ENCODE results near the gene USP22. TPM values are rescaled to one million over a fixed set of nuclear protein-coding genes. Genes with fewer than 3 reads are reported as not detected.
A peak's percentile ranks its signal among the peaks of the same experiment; 100 is the strongest.

Gene USP22
- 100 to 1,000 TPM; 121 to 155 (median 140) TPM for total RNA-seq
- total RNA-seq (2013) = 73.4 TPM

DNA sequence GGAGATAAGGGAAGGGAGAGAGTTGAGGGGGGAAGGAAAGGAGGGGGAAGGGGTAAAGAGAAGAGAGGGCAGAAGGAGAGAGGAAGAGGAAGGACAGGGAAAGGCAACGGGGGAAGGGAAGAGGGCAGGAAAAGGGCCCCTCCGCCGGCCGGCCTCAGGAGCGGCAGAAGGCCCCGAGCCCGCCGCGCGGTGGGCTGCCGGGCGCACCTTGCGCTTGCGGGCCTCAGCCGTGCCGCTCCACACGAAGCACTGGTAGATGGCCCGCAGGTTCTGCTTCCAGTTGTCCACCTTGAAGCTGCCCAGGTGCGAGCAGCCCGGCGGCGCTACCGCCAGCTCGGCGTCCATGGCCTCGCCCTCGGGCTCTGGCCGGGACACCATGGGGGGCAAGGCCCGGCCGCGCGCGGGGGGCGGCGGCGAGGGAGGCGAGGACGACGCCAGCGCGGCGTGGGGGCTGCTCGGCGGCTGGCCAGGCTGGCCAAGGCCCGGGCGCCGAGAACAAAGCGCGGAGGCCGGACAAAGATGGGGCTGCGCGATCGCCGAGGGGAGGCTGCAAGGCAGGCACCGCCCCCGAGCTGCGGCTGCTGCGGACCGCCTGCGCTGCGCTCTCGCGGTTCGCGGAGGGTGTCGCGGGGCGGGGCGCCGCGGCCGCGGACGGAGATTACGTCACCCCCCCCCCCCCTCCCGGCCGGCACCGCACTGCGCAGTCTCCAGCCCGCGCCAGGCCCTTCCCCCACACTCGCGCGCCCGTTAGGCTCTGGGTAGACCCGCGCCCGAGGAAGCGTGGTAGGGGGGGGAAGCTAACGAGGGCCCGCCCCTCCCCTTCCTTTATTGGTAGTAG is at the start of gene USP22:
Gene USP22 (minus strand): TSS at position 554 of the 838 bp plus-strand sequence. CDS start 176 bp downstream, at position 378.
- peaks cover 30% of the 10 kb centered on the region for H3K4me1 ChIP-seq (ENCODE audit: control insufficient read depth, insufficient read depth, low read length)
- no peaks in the 10 kb centered on the region for H3K27me3 Mint-ChIP-seq (ENCODE audit: low read depth in 2 of 2)
- TF ChIP-seq, protein P1, sequence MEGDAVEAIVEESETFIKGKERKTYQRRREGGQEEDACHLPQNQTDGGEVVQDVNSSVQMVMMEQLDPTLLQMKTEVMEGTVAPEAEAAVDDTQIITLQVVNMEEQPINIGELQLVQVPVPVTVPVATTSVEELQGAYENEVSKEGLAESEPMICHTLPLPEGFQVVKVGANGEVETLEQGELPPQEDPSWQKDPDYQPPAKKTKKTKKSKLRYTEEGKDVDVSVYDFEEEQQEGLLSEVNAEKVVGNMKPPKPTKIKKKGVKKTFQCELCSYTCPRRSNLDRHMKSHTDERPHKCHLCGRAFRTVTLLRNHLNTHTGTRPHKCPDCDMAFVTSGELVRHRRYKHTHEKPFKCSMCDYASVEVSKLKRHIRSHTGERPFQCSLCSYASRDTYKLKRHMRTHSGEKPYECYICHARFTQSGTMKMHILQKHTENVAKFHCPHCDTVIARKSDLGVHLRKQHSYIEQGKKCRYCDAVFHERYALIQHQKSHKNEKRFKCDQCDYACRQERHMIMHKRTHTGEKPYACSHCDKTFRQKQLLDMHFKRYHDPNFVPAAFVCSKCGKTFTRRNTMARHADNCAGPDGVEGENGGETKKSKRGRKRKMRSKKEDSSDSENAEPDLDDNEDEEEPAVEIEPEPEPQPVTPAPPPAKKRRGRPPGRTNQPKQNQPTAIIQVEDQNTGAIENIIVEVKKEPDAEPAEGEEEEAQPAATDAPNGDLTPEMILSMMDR (IDR thresholded peaks at IDR 0.05) = no peak
- no peaks in the 10 kb centered on the region for H3K36me3 Mint-ChIP-seq
- peak within 1 kb of the TSS; percentile 100 for H3K27ac ChIP-seq (ENCODE audit: low read length)
- H3K9me3 Mint-ChIP-seq = no peaks in the 10 kb centered on the region
- no peaks in the 10 kb centered on the region for H3K9me3 ChIP-seq (ENCODE audit: control insufficient read depth, insufficient read depth, low read length)
- H3K36me3 ChIP-seq (ENCODE audit: control insufficient read depth, insufficient read depth, low read length) = peaks cover 4% of the 10 kb centered on the region
- intact Hi-C loops (cut with micrococcal nuclease) = loop anchor here (1.0 to 10.0 kb wide), 6 partner anchors 8 to 245 kb away; partner anchors contain the start of gene TMEM11
- under 1% methylated on average over 61 of the region's 91 CpGs for WGBS (ENCODE audit: insufficient coverage)
- H3K4me3 ChIP-seq (ENCODE audit: low read length) = peak within 1 kb of the TSS; percentile 90
- H3K27ac Mint-ChIP-seq = peak within 1 kb of the TSS; percentile 91 to 93
- no peaks in the 10 kb centered on the region for H3K27me3 ChIP-seq (ENCODE audit: control insufficient read depth, insufficient read depth, low read length)
- ATAC-seq (peak; percentile 67 to 87 (median 73)), DNase-seq (peak; percentile 88 to 97)
- peak within 1 kb of the TSS; percentile 95 for H3K4me3 Mint-ChIP-seq
- H3K4me1 Mint-ChIP-seq = peaks cover 17 to 28% of the 10 kb centered on the region in 2 donors

DNA sequence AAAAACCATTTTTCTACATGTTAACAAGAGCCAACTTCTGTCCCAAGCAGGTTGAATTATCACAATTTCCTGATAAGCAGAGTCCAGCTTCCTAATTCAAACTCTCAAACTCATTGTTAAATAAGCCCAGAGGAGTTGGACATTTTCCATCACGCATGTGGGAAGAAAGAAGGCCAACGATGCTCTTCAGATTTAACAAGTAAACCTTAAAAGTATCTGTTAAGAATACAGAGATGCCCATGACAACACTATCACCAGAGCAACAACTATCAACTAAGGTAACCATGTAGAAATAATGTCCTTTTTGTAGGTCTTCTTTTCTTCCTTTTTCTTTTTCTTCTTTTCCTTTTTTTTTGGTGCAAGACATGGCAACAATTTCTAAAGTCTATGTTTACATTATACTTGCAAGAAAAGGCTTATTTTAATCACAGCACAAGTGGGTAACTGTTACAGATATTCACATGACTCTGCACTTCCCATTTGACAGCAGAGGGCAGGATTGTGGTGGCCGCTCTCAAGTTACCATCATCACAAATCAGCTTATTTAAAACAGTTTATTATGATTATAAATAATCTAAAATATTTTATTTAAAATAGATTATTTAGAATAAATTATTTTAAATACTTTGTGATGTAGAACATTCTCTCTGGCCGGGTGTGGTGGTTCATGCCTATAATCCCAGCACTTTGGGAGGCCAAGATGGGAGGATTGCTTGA is 48.2 kb upstream of the USP22 start:
- Histone ChIP-seq H3K4me3 (ENCODE audit: low read length) (no peak overlapping the region), H3K4me1 (ENCODE audit: control insufficient read depth, insufficient read depth, low read length) (no peaks in the 10 kb centered on the region), H3K27ac (ENCODE audit: low read length) (no peak overlapping the region), H3K27me3 (ENCODE audit: control insufficient read depth, insufficient read depth, low read length) (no peaks in the 10 kb centered on the region), H3K36me3 (ENCODE audit: control insufficient read depth, insufficient read depth, low read length) (no peaks in the 10 kb centered on the region), H3K9me3 (ENCODE audit: control insufficient read depth, insufficient read depth, low read length) (no peaks in the 10 kb centered on the region)
- Mint-ChIP-seq H3K4me1 (no peaks in the 10 kb centered on the region), H3K4me3 (no peak overlapping the region), H3K36me3 (no peaks in the 10 kb centered on the region), H3K27me3 (ENCODE audit: low read depth in 2 of 2) (no peaks in the 10 kb centered on the region), H3K9me3 (no peaks in the 10 kb centered on the region), H3K27ac (no peak overlapping the region)
- DNase-seq (no peak), ATAC-seq (no peak)
- intact Hi-C loops (cut with micrococcal nuclease) = no loop called here
- 51% methylated on average over 3 of the region's 4 CpGs for WGBS (ENCODE audit: insufficient coverage)
- TF ChIP-seq, protein P1 (IDR thresholded peaks at IDR 0.05) = no peak

DNA sequence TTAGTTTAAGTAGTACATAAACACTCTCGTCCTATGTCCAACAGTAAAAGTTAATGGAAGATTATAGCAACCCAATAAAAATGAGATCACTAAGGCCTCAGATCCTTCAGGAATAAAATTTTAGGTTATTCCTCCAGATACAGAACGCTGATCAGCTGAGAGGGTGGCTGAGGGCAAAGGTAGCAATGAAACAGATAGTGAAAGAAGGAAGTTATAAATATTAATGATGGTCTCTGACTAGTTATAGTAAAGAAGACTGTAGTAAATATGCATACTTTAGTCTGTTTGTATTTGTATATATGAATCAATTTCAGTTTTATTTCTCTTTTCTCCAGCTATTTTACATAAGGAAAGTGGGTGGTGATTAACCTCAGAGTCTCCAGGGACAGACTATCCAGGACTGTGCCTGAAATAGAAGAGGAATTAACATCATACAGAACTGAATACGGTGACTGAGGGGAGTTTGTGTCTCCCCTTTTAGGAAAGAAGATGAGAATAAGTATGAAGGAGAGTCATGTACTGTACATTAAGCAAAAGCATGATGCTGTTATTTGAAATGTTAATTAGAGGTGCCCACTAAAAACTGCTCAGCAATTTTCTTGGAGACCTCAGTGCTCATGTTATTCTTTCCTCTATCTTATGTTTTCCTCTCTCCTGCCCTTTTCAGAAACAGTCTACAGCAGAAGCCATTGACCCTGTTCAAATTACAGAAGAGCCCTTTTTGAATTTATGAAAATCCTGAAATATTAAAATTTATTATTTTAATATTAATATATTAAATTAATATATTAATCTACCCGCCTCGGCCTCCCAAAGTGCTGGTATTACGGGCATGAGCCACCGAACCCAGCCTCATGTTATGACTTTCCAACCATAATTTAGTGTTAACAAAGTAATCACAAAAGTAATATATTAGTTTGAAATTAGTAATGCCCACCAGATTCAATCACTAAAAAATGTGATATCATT is 47.4 kb upstream of the USP22 start:
- DNase-seq (no peak), ATAC-seq (no peak)
- Mint-ChIP-seq H3K27ac (no peak overlapping the region), H3K4me1 (no peaks in the 10 kb centered on the region), H3K27me3 (ENCODE audit: low read depth in 2 of 2) (peaks cover 0 to 3% of the 10 kb centered on the region in 2 donors), H3K4me3 (no peak overlapping the region), H3K9me3 (no peaks in the 10 kb centered on the region), H3K36me3 (no peaks in the 10 kb centered on the region)
- Histone ChIP-seq H3K4me1 (ENCODE audit: control insufficient read depth, insufficient read depth, low read length) (no peaks in the 10 kb centered on the region), H3K27ac (ENCODE audit: low read length) (no peak overlapping the region), H3K27me3 (ENCODE audit: control insufficient read depth, insufficient read depth, low read length) (no peaks in the 10 kb centered on the region), H3K36me3 (ENCODE audit: control insufficient read depth, insufficient read depth, low read length) (no peaks in the 10 kb centered on the region), H3K4me3 (ENCODE audit: low read length) (no peak overlapping the region), H3K9me3 (ENCODE audit: control insufficient read depth, insufficient read depth, low read length) (no peaks in the 10 kb centered on the region)
- intact Hi-C loops (cut with micrococcal nuclease) = no loop called here
- TF ChIP-seq, protein P1 (IDR thresholded peaks at IDR 0.05) = no peak
- 48% methylated on average over 2 of the region's 7 CpGs for WGBS (ENCODE audit: insufficient coverage)

Data from natural killer cell (primary cell).